CD8-positive, alpha-beta memory T cell (primary cell): ENCODE measurements around the gene DAP3. TPM values are rescaled to one million over a fixed set of nuclear protein-coding genes. Genes with fewer than 3 reads are reported as not detected.
"Not testable (repeated sequence)": the region's sequence is repeated elsewhere in the genome, so short reads cannot be mapped to it uniquely, and the experiment has no call there.

ENCODE experiments used
- CTCF ChIA-PET: fragments of 350-600 bp; sonication (Branson Sonifier 250); formaldehyde crosslinking; loops from one replicate; lab custom pipeline; 2021; ENCODE audit warnings: antibody characterized with exemption; lab: Charles Lee
- POLR2A ChIA-PET: fragments of 350-600 bp; sonication (Branson Sonifier 250); formaldehyde crosslinking; loops from one replicate; lab custom pipeline; 2021; ENCODE audit warnings: antibody characterized with exemption; lab: Charles Lee
- DNase-seq, 5 donors: peaks; one replicate each; pipeline versions ENCODE4 v3.0.0 to v3.0.0-alpha.2; 2020 to 2022; ENCODE audit warnings: mixed read lengths in 1 of 5
- H3K27ac ChIP-seq: one replicate; pipeline ENCODE4 v1.7.0; 2013; ENCODE audit warnings: low read depth, mild to moderate bottlenecking, low read length, moderate library complexity
- H3K27me3 ChIP-seq: 2 replicates; pipeline ENCODE4 v1.7.0; 2013; ENCODE audit warnings: low read length, mild to moderate bottlenecking; ENCODE audit not compliant: insufficient read depth, poor library complexity, severe bottlenecking
- H3K36me3 ChIP-seq: 2 replicates; pipeline ENCODE4 v1.7.0; 2013; ENCODE audit warnings: mild to moderate bottlenecking, low read length, moderate library complexity; ENCODE audit not compliant: insufficient read depth
- H3K4me1 ChIP-seq: 2 replicates; pipeline ENCODE4 v1.7.0; 2013; ENCODE audit warnings: mild to moderate bottlenecking, low read length, moderate library complexity; ENCODE audit not compliant: insufficient read depth
- H3K4me3 ChIP-seq: 2 replicates; pipeline ENCODE4 v1.7.0; 2013; ENCODE audit warnings: mild to moderate bottlenecking, low read length
- H3K9me3 ChIP-seq: 2 replicates; pipeline ENCODE4 v1.7.0; 2013; ENCODE audit warnings: mild to moderate bottlenecking, low read length
- H3K27ac Mint-ChIP-seq, 8 donors: one replicate each; pipeline ENCODE4 v1.8.0; 2020 to 2021; ENCODE audit warnings: mixed read lengths in 8 of 8, mild to moderate bottlenecking in 6 of 8, inconsistent platforms in 3 of 8, moderate library complexity in 3 of 8
- H3K27me3 Mint-ChIP-seq, 2 donors: one replicate each; pipeline ENCODE4 v1.8.0; 2020 to 2021; ENCODE audit warnings: mixed read lengths in 2 of 2, mild to moderate bottlenecking in 1 of 2, moderate library complexity in 1 of 2
- H3K36me3 Mint-ChIP-seq, 3 donors: one replicate each; pipeline ENCODE4 v1.8.0; 2020 to 2021; ENCODE audit warnings: mixed read lengths in 3 of 3, inconsistent platforms in 1 of 3, mild to moderate bottlenecking in 1 of 3
- H3K4me1 Mint-ChIP-seq, 3 donors: one replicate each; pipeline ENCODE4 v1.8.0; 2020 to 2021; ENCODE audit warnings: mixed read lengths in 3 of 3, inconsistent platforms in 1 of 3, mild to moderate bottlenecking in 1 of 3
- H3K4me3 Mint-ChIP-seq, 7 donors: one replicate each; pipeline ENCODE4 v1.8.0; 2020 to 2021; ENCODE audit warnings: mixed read lengths in 7 of 7, mild to moderate bottlenecking in 6 of 7, moderate library complexity in 4 of 7, inconsistent platforms in 2 of 7
- H3K9me3 Mint-ChIP-seq, 5 donors: one replicate each; pipeline ENCODE4 v1.8.0; 2020 to 2022; ENCODE audit warnings: mixed read lengths in 5 of 5, mild to moderate bottlenecking in 3 of 5, moderate library complexity in 2 of 5, inconsistent platforms in 1 of 5
- polyA plus RNA-seq: library from polyadenylated mRNA; unstranded; fragments of 300-500 nt; fragmentation: Illumina TruSeq; gene quantifications from one replicate; pipeline ENCODE4 v1.2.3, GENCODE V29; 2021
- total RNA-seq, 2 experiments: library from RNA; stranded (reverse); gene quantifications; one replicate each; pipeline ENCODE4 v1.2.3, GENCODE V29; 2021

Gene DAP3
- total and polyA plus RNA-seq, 3 experiments from 2014 or later: 96.7 to 160 (median 156) TPM

GRCh38 chr1:155759017-155759416 lies 70.1 kb downstream of the DAP3 start:
- H3K27ac Mint-ChIP-seq: peak overlapping the region in 1 of 8 donors; percentile 79
- H3K27ac ChIP-seq, DNase-seq, POLR2A ChIA-PET, H3K27me3 Mint-ChIP-seq, H3K27me3 ChIP-seq, H3K4me1 Mint-ChIP-seq, H3K4me3 Mint-ChIP-seq, CTCF ChIA-PET, H3K9me3 Mint-ChIP-seq, H3K4me1 ChIP-seq, H3K9me3 ChIP-seq, H3K4me3 ChIP-seq: not testable (repeated sequence)
- H3K36me3 Mint-ChIP-seq: peaks cover 9 to 73% (median 35%) of the 10 kb centered on the region in 3 donors
- peaks cover 48% of the 10 kb centered on the region for H3K36me3 ChIP-seq

- Mint-ChIP-seq H3K36me3 (peaks cover 9 to 76% (median 35%) of the 10 kb centered on the region in 3 donors), H3K27me3 (no peaks in the 10 kb centered on the region), H3K4me3 (no peak overlapping the region), H3K4me1 (no peaks in the 10 kb centered on the region), H3K27ac (peak overlapping the region in 1 of 8 donors; percentile 8), H3K9me3 (no peaks in the 10 kb centered on the region)
- no peaks in the 10 kb centered on the region for H3K27me3 ChIP-seq
- H3K4me1 ChIP-seq: no peaks in the 10 kb centered on the region
- ChIA-PET POLR2A (no interaction called here), CTCF (no interaction called here)
- DNase-seq: no peak
- H3K4me3 ChIP-seq: no peak overlapping the region
- H3K9me3 ChIP-seq: no peaks in the 10 kb centered on the region
- H3K36me3 ChIP-seq: peaks cover 51% of the 10 kb centered on the region
- H3K27ac ChIP-seq: no peak overlapping the region
These were observed 71.2 kb downstream of the DAP3 start for GRCh38 chr1:155759966-155760630.

- no peaks in the 10 kb centered on the region for H3K9me3 Mint-ChIP-seq
- Histone ChIP-seq H3K4me1 (no peaks in the 10 kb centered on the region), H3K36me3 (peaks cover 59% of the 10 kb centered on the region), H3K27ac (no peak overlapping the region), H3K4me3 (no peak overlapping the region), H3K9me3 (no peaks in the 10 kb centered on the region), H3K27me3 (no peaks in the 10 kb centered on the region)
- H3K27me3 Mint-ChIP-seq: no peaks in the 10 kb centered on the region
- H3K27ac Mint-ChIP-seq: peak overlapping the region in 2 of 8 donors; percentile 29 to 33
- POLR2A ChIA-PET: no interaction called here
- no peak for DNase-seq
- CTCF ChIA-PET: no interaction called here
- H3K36me3 Mint-ChIP-seq: peaks cover 4 to 76% (median 32%) of the 10 kb centered on the region in 3 donors
- H3K4me1 Mint-ChIP-seq: no peaks in the 10 kb centered on the region
- H3K4me3 Mint-ChIP-seq: no peak overlapping the region
These were observed 72.0 kb downstream of the DAP3 start for GRCh38 chr1:155760751-155761475.

GRCh38 chr1:155761736-155762405 lies 73.0 kb downstream of the DAP3 start:
- H3K27me3 Mint-ChIP-seq: no peaks in the 10 kb centered on the region
- no peaks in the 10 kb centered on the region for H3K4me1 ChIP-seq
- no peak for DNase-seq
- H3K36me3 Mint-ChIP-seq: peaks cover 4 to 76% (median 26%) of the 10 kb centered on the region in 3 donors
- POLR2A ChIA-PET: no interaction called here
- no peak overlapping the region for H3K27ac ChIP-seq
- H3K9me3 Mint-ChIP-seq: no peaks in the 10 kb centered on the region
- H3K27me3 ChIP-seq: no peaks in the 10 kb centered on the region
- no peaks in the 10 kb centered on the region for H3K9me3 ChIP-seq
- no peaks in the 10 kb centered on the region for H3K4me1 Mint-ChIP-seq
- CTCF ChIA-PET: no interaction called here
- H3K4me3 ChIP-seq: no peak overlapping the region
- H3K36me3 ChIP-seq: peaks cover 56% of the 10 kb centered on the region
- no peak overlapping the region for H3K4me3 Mint-ChIP-seq
- H3K27ac Mint-ChIP-seq: peak overlapping the region in 1 of 8 donors; percentile 17

GRCh38 chr1:155763090-155763815 lies 74.4 kb downstream of the DAP3 start:
- H3K9me3 ChIP-seq, DNase-seq, H3K9me3 Mint-ChIP-seq, H3K4me3 Mint-ChIP-seq, H3K4me3 ChIP-seq, H3K27ac Mint-ChIP-seq, H3K27me3 Mint-ChIP-seq, H3K4me1 ChIP-seq, H3K27ac ChIP-seq, CTCF ChIA-PET, H3K4me1 Mint-ChIP-seq, H3K27me3 ChIP-seq: not testable (repeated sequence)
- H3K36me3 Mint-ChIP-seq: peaks cover 4 to 76% (median 25%) of the 10 kb centered on the region in 3 donors
- peaks cover 56% of the 10 kb centered on the region for H3K36me3 ChIP-seq
- POLR2A ChIA-PET: interaction anchor here (0.7 kb wide), 1 partner anchor 139 kb away, joined by 8 read pairs; no protein-coding TSS in a partner anchor

GRCh38 chr1:155763989-155764388 lies 75.1 kb downstream of the DAP3 start:
- H3K4me3 ChIP-seq, H3K27me3 ChIP-seq, DNase-seq, H3K27me3 Mint-ChIP-seq, H3K4me1 ChIP-seq, H3K4me1 Mint-ChIP-seq, H3K27ac Mint-ChIP-seq, H3K4me3 Mint-ChIP-seq, H3K9me3 Mint-ChIP-seq, H3K9me3 ChIP-seq, H3K27ac ChIP-seq, CTCF ChIA-PET: not testable (repeated sequence)
- POLR2A ChIA-PET: interaction anchor here (0.7 kb wide), 1 partner anchor 138 kb away, joined by 8 read pairs; no protein-coding TSS in a partner anchor
- peaks cover 51% of the 10 kb centered on the region for H3K36me3 ChIP-seq
- peaks cover 4 to 78% (median 28%) of the 10 kb centered on the region in 3 donors for H3K36me3 Mint-ChIP-seq

GRCh38 chr1:155767399-155767989 lies 78.6 kb downstream of the DAP3 start:
- H3K4me1 Mint-ChIP-seq, H3K4me3 ChIP-seq, H3K9me3 Mint-ChIP-seq, CTCF ChIA-PET, H3K9me3 ChIP-seq, H3K4me3 Mint-ChIP-seq, H3K27me3 ChIP-seq, H3K27me3 Mint-ChIP-seq, H3K27ac ChIP-seq, H3K4me1 ChIP-seq, DNase-seq: not testable (repeated sequence)
- POLR2A ChIA-PET: interaction anchor here (0.5 kb wide), 1 partner anchor 426 kb away, joined by 3 read pairs; no protein-coding TSS in a partner anchor
- Mint-ChIP-seq H3K27ac (peak overlapping the region in 1 of 8 donors; percentile 37), H3K36me3 (peaks cover 0 to 81% (median 29%) of the 10 kb centered on the region in 3 donors)
- peaks cover 50% of the 10 kb centered on the region for H3K36me3 ChIP-seq
